Endothelial cell of umbilical vein (primary cell): ENCODE data around the gene DDX59. TPM values are rescaled to one million over a fixed set of nuclear protein-coding genes. Genes with fewer than 3 reads are reported as not detected.

Source experiments
- BruUV-seq: library from RNA; stranded (reverse); fragments of 400-500 nt; replicated peaks from 2 replicates; lab custom pipeline; 2021; lab: Mats Ljungman, UMichigan
- CTCF ChIA-PET: fragments of 300-600, 350-600 bp; sonication (Branson Sonifier 250); formaldehyde crosslinking; loops from one replicate; lab custom pipeline; 2021; ENCODE audit warnings: antibody characterized with exemption, inconsistent platforms; lab: Charles Lee
- POLR2A ChIA-PET: fragments of 300-600, 350-600 bp; sonication (Branson Sonifier 250); formaldehyde crosslinking; loops from one replicate; lab custom pipeline; 2021; ENCODE audit warnings: antibody characterized with exemption, inconsistent platforms; lab: Charles Lee
- DNase-seq: peaks from one replicate; pipeline ENCODE4 v3.0.0-alpha.2; 2011; ENCODE audit warnings: low read depth, low spot score
- FAIRE-seq: peaks from 2 replicates; lab custom pipeline; 2011; peaks lifted over from hg19 to GRCh38; lab: Jason Lieb, UNC
- H2AFZ ChIP-seq: 2 replicates; pipeline ENCODE4 v1.6.0; 2012; ENCODE audit warnings: low read depth, low read length, control low read depth, inconsistent platforms
- H3K27ac ChIP-seq: 2 replicates; pipeline ENCODE4 v1.5.1; 2011; ENCODE audit warnings: low read depth, mild to moderate bottlenecking, control low read depth, low read length, moderate library complexity; ENCODE audit not compliant: insufficient read depth
- H3K27me3 ChIP-seq, 2 experiments: 2 replicates each; pipeline versions ENCODE4 v1.6.0 to v1.6.1; 2011; ENCODE audit warnings: low read length in 2 of 2, mixed read lengths in 1 of 2; ENCODE audit not compliant: control insufficient read depth in 2 of 2, insufficient read depth in 2 of 2
- H3K36me3 ChIP-seq, 2 experiments: 2 replicates in 1 of 2; 3 replicates in 1 of 2; pipeline ENCODE4 v1.5.1; 2011; ENCODE audit warnings: low read length in 2 of 2, mild to moderate bottlenecking in 1 of 2, moderate library complexity in 1 of 2; ENCODE audit not compliant: control insufficient read depth in 2 of 2, insufficient read depth in 2 of 2; ENCODE audit errors: extremely low read depth in 1 of 2
- H3K4me1 ChIP-seq: 3 replicates; pipeline ENCODE4 v1.5.1; 2011; ENCODE audit warnings: mild to moderate bottlenecking, low read length; ENCODE audit not compliant: control insufficient read depth, insufficient read depth; ENCODE audit errors: extremely low read depth
- H3K4me2 ChIP-seq: 2 replicates; pipeline ENCODE4 v1.6.1; 2011; ENCODE audit warnings: low read length, control low read depth, mixed read lengths; ENCODE audit not compliant: insufficient read depth
- H3K4me3 ChIP-seq, 3 experiments: fragments of 200-600 bp in 1 of 3; sonication (generic), shearing (Covaris generic) in 1 of 3; replicated peaks in 1 of 3; 2 replicates each; pipeline ENCODE4 v1.5.1; 2011 to 2016; ENCODE audit warnings: control low read depth in 3 of 3, low read length in 3 of 3, mild to moderate bottlenecking in 2 of 3, inconsistent platforms in 1 of 3, low read depth in 1 of 3, moderate library complexity in 1 of 3; ENCODE audit not compliant: insufficient read depth in 1 of 3
- H3K79me2 ChIP-seq: 2 replicates; pipeline ENCODE4 v1.6.0; 2012; ENCODE audit warnings: low read length, inconsistent platforms; ENCODE audit not compliant: control insufficient read depth, insufficient read depth
- H3K9ac ChIP-seq: replicated peaks from 2 replicates; pipeline ENCODE3; 2011; ENCODE audit warnings: low read length, control low read depth; ENCODE audit not compliant: insufficient read depth; ENCODE audit errors: extremely low read depth
- H3K9me1 ChIP-seq: replicated peaks from 3 replicates; pipeline ENCODE4 v1.6.0; 2011; ENCODE audit warnings: mild to moderate bottlenecking, low read length; ENCODE audit not compliant: control insufficient read depth, insufficient read depth; ENCODE audit errors: extremely low read depth
- H3K9me3 ChIP-seq: replicated peaks from 2 replicates; pipeline ENCODE4 v1.5.1; 2012; ENCODE audit warnings: low read length, inconsistent platforms; ENCODE audit not compliant: control insufficient read depth, insufficient read depth
- H4K20me1 ChIP-seq: replicated peaks from 2 replicates; pipeline ENCODE3; 2011; ENCODE audit warnings: mild to moderate bottlenecking, low read length; ENCODE audit not compliant: control insufficient read depth, insufficient read depth; ENCODE audit errors: extremely low read depth
- EZH2 ChIP-seq: IDR thresholded peaks from 2 replicates; pipeline ENCODE4 v1.6.1; 2012; ENCODE audit warnings: borderline replicate concordance, low read depth, mild to moderate bottlenecking, moderate library complexity, low read length, inconsistent platforms; ENCODE audit not compliant: severe bottlenecking
- FOS ChIP-seq: IDR thresholded peaks from 2 replicates; pipeline ENCODE4 v1.6.1; 2011; ENCODE audit warnings: mild to moderate bottlenecking, low read length, moderate library complexity, borderline replicate concordance; ENCODE audit not compliant: insufficient read depth
- GATA2 ChIP-seq: IDR thresholded peaks from 2 replicates; pipeline ENCODE4 v1.7.0; 2011; ENCODE audit warnings: low read depth, mild to moderate bottlenecking, moderate library complexity, mixed read lengths, low read length; ENCODE audit not compliant: insufficient read length, insufficient read depth
- JUN ChIP-seq: IDR thresholded peaks from 2 replicates; pipeline ENCODE4 v1.6.1; 2011; ENCODE audit warnings: borderline replicate concordance, low read depth; ENCODE audit not compliant: insufficient read length, insufficient read depth
- MYC ChIP-seq: IDR thresholded peaks from one replicate; pipeline ENCODE4 v1.6.1; 2011; ENCODE audit warnings: mild to moderate bottlenecking, low read depth, low read length
- POLR2A ChIP-seq: IDR thresholded peaks from 2 replicates; pipeline ENCODE4 v1.6.1; 2012; ENCODE audit warnings: low read depth, mild to moderate bottlenecking, control low read depth, low read length
- POLR2AphosphoS5 ChIP-seq: IDR thresholded peaks from 2 replicates; pipeline ENCODE4 v1.6.1; 2012; ENCODE audit warnings: low read depth, mild to moderate bottlenecking, control low read depth, low read length, moderate library complexity; ENCODE audit not compliant: insufficient read depth
- dilution Hi-C: fragments of 300-500 bp; cut with MboI; formaldehyde crosslinking; loops from one replicate; pipeline ENCODE4 v1.15.0; 2019; ENCODE audit warnings: low sequenced_read_pairs; ENCODE audit not compliant: extremely low pct_ligation_motif_present
- intact Hi-C: fragments of 100-400 bp; cut with micrococcal nuclease; formaldehyde crosslinking; loops from one replicate; pipeline ENCODE4 v1.10.0; 2022
- polyA plus RNA-seq, 4 experiments: library from polyadenylated mRNA; depleted of rRNA in 3 of 4; stranded (reverse) in 3 of 4; unstranded in 1 of 4; fragments of >200 nt; gene quantifications; 2 replicates each; pipeline versions ENCODE4 v1.2.1 to v1.2.3, GENCODE V29; 2011 to 2012; ENCODE audit warnings: missing spikeins in 1 of 4
- total RNA-seq: library from RNA; stranded (reverse); gene quantifications from 2 replicates; pipeline ENCODE4 v1.2.3, GENCODE V29; 2021
- TF ChIP-seq, protein P1 (sequence below), 2 donors: IDR thresholded peaks; 1 replicate in 1 of 2; 2 replicates in 1 of 2; pipeline ENCODE4 v1.5.1; 2011; ENCODE audit warnings: low read length in 2 of 2, mild to moderate bottlenecking in 2 of 2, moderate library complexity in 2 of 2, control low read depth in 1 of 2, inconsistent platforms in 1 of 2, low read depth in 1 of 2; ENCODE audit not compliant: insufficient read depth in 1 of 2; ENCODE audit errors: extremely low read depth in 1 of 2
- TF ChIP-seq, protein P2 (sequence below): IDR thresholded peaks from 2 replicates; pipeline ENCODE4 v1.6.1; 2011; ENCODE audit not compliant: insufficient read depth, insufficient read length

DDX59 gene
- total and polyA plus RNA-seq, 2 donors (not counting 3 experiments of a cell fraction or from before 2014, with no cell fraction given), result 8.1 to 17.7 TPM

DNA sequence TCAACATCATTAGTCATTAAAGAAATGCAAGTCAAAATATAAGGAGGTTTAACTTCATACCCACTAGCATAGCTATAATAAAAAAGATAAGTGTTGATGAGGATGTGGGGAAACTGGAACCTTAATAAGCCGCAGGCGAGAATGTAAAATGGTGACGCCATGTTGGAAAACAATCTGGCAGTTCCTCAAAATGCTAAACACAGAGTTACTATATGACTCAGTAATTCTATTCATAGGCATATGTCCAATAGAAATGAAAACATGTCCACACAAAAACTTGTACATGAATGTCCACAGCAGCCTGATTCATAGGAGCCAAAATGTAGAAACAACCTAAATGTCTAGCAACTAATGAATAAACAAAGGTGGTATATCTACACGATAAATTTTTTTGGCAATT is 23.2 kb downstream of the DDX59 start:
- no peaks in the 10 kb centered on the region for H3K4me1 ChIP-seq
- no peak for FAIRE-seq
- POLR2A ChIA-PET, result no interaction called here
- no peaks in the 10 kb centered on the region for H3K9me1 ChIP-seq
- peaks cover 0 to 3% of the 10 kb centered on the region in 2 experiments for H3K36me3 ChIP-seq
- DNase-seq, result no peak
- TF ChIP-seq, protein P1, sequence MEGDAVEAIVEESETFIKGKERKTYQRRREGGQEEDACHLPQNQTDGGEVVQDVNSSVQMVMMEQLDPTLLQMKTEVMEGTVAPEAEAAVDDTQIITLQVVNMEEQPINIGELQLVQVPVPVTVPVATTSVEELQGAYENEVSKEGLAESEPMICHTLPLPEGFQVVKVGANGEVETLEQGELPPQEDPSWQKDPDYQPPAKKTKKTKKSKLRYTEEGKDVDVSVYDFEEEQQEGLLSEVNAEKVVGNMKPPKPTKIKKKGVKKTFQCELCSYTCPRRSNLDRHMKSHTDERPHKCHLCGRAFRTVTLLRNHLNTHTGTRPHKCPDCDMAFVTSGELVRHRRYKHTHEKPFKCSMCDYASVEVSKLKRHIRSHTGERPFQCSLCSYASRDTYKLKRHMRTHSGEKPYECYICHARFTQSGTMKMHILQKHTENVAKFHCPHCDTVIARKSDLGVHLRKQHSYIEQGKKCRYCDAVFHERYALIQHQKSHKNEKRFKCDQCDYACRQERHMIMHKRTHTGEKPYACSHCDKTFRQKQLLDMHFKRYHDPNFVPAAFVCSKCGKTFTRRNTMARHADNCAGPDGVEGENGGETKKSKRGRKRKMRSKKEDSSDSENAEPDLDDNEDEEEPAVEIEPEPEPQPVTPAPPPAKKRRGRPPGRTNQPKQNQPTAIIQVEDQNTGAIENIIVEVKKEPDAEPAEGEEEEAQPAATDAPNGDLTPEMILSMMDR (IDR thresholded peaks at IDR 0.05; ENCODE audit: extremely low read depth in 1 of 2, insufficient read depth in 1 of 2, low read depth in 1 of 2, low read length in 2 of 2), result no peak
- TF ChIP-seq GATA2 (no peak), MYC (no peak), POLR2AphosphoS5 (no peak), EZH2 (no peak), POLR2A (no peak), JUN (no peak), FOS (no peak)
- TF ChIP-seq, protein P2, sequence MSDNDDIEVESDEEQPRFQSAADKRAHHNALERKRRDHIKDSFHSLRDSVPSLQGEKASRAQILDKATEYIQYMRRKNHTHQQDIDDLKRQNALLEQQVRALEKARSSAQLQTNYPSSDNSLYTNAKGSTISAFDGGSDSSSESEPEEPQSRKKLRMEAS, result no peak
- H3K4me3 ChIP-seq, result no peak overlapping the region
- H2AFZ ChIP-seq, result no peak overlapping the region
- H3K27ac ChIP-seq, result no peak overlapping the region
- H3K9me3 ChIP-seq, result no peaks in the 10 kb centered on the region
- no TSS peak for BruUV-seq
- no peaks in the 10 kb centered on the region for H4K20me1 ChIP-seq
- no peaks in the 10 kb centered on the region for H3K79me2 ChIP-seq
- dilution Hi-C loops, result no loop called here
- intact Hi-C loops, result no loop called here
- no peak overlapping the region for H3K4me2 ChIP-seq
- CTCF ChIA-PET, result interaction anchor here (1.0 kb wide), 1 partner anchor 11 kb away, joined by 4 read pairs; no protein-coding TSS in a partner anchor
- H3K27me3 ChIP-seq, result no peaks in the 10 kb centered on the region
- H3K9ac ChIP-seq, result no peak overlapping the region
